Prostate gland (tissue), 2 donors: ENCODE measurements around the gene PHF23. TPM values are rescaled to one million over a fixed set of nuclear protein-coding genes. Genes with fewer than 3 reads are reported as not detected.

Experiments used
- DNase-seq: peaks from one replicate; pipeline ENCODE4 v3.0.0-alpha.2; 2019; ENCODE audit warnings: low spot score
- H3K27ac ChIP-seq, 2 donors: fragments of 200-600 bp; sonication (generic); 2 replicates each; pipeline ENCODE4 v1.5.1; 2017 to 2019
- H3K27me3 ChIP-seq: fragments of 200-600 bp; sonication (generic); replicated peaks from 2 replicates; pipeline ENCODE4 v1.5.1; 2019; ENCODE audit not compliant: insufficient read depth
- H3K36me3 ChIP-seq, 2 donors: fragments of 200-600 bp; sonication (generic); 1 replicate in 1 of 2; 2 replicates in 1 of 2; pipeline versions ENCODE4 v1.5.1 to v1.8.1; 2017 to 2019
- H3K4me1 ChIP-seq: fragments of 200-600 bp; sonication (generic); replicated peaks from 2 replicates; pipeline ENCODE4 v1.5.1; 2019
- H3K4me3 ChIP-seq, 2 donors: fragments of 200-600 bp; sonication (generic); 2 replicates each; pipeline ENCODE4 v1.5.1; 2017 to 2019
- H3K9me3 ChIP-seq: fragments of 200-600 bp; sonication (generic); 2 replicates; pipeline ENCODE4 v1.5.1; 2017
- POLR2A ChIP-seq: fragments of 450-650 bp; IDR thresholded peaks from one replicate; pipeline ENCODE4 v1.6.1; 2016; ENCODE audit warnings: antibody characterized with exemption, mild to moderate bottlenecking
- POLR2AphosphoS5 ChIP-seq: sonication (generic); formaldehyde crosslinking; IDR thresholded peaks from one replicate; pipeline ENCODE4 v1.6.1; 2017; ENCODE audit warnings: antibody characterized with exemption
- WGBS: methylation state at CpG from one replicate; pipeline ENCODE4 v1.1.5; 2018; 5-methylcytosine and 5-hydroxymethylcytosine counted together
- intact Hi-C: fragments of 100-400 bp; cut with DNase I; formaldehyde crosslinking; loops from one replicate; pipeline ENCODE4 v1.14.2; 2022
- total RNA-seq, 2 donors: library from RNA; depleted of rRNA; stranded (reverse); fragments of >200 nt; gene quantifications; one replicate each; pipeline ENCODE4 v1.1.0, GENCODE V29; 2016
- TF ChIP-seq, protein P1 (sequence below), 4 experiments: fragments of 200-600 bp in 2 of 4; fragments of 450-650 bp in 2 of 4; sonication (generic) in 2 of 4; IDR thresholded peaks; 1 replicate in 3 of 4; 2 replicates in 1 of 4; pipeline ENCODE4 v1.5.1; 2016 to 2019; ENCODE audit warnings: antibody characterized with exemption in 4 of 4, mild to moderate bottlenecking in 2 of 4, moderate library complexity in 2 of 4

Gene PHF23
- total RNA-seq, 2 donors from 2014 or later = 41.2 to 92.5 TPM

DNA sequence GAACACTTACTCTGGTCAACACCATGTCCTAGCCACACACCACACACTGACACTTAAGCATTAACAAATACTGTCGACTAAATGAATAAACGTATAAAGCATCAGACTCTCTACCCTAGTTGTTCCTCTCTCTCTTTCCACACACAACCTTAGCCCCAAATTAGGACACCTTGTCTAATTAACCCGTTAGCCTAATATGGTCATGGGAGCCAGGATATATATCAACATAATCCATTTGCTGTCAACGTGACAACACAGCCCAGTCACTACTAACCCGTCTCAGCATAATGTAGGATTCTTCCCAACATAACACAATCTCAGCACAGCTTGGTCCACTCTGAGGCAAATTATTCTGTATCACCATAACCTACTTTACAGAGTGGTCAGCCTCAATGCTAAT lies 7.1 kb downstream of the PHF23 start:
- H3K27ac ChIP-seq = peak overlapping the region in 1 of 2 donors; percentile 99
- H3K4me1 ChIP-seq = peaks cover 17% of the 10 kb centered on the region
- TF ChIP-seq POLR2AphosphoS5 (no peak), POLR2A (no peak)
- TF ChIP-seq, protein P1, sequence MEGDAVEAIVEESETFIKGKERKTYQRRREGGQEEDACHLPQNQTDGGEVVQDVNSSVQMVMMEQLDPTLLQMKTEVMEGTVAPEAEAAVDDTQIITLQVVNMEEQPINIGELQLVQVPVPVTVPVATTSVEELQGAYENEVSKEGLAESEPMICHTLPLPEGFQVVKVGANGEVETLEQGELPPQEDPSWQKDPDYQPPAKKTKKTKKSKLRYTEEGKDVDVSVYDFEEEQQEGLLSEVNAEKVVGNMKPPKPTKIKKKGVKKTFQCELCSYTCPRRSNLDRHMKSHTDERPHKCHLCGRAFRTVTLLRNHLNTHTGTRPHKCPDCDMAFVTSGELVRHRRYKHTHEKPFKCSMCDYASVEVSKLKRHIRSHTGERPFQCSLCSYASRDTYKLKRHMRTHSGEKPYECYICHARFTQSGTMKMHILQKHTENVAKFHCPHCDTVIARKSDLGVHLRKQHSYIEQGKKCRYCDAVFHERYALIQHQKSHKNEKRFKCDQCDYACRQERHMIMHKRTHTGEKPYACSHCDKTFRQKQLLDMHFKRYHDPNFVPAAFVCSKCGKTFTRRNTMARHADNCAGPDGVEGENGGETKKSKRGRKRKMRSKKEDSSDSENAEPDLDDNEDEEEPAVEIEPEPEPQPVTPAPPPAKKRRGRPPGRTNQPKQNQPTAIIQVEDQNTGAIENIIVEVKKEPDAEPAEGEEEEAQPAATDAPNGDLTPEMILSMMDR (IDR thresholded peaks at IDR 0.05) = no peak
- peaks cover 0 to 15% of the 10 kb centered on the region in 2 donors for H3K36me3 ChIP-seq
- no peaks in the 10 kb centered on the region for H3K27me3 ChIP-seq
- H3K9me3 ChIP-seq = no peaks in the 10 kb centered on the region
- peak overlapping the region in 1 of 2 donors; percentile 95 for H3K4me3 ChIP-seq
- intact Hi-C loops = loop anchor here (10.0 kb wide), 1 partner anchor 603 kb away; the partner anchor contains the start of gene KDM6B
- WGBS = 73% methylated on average over 5 of the region's 5 CpGs
- no peak for DNase-seq

DNA sequence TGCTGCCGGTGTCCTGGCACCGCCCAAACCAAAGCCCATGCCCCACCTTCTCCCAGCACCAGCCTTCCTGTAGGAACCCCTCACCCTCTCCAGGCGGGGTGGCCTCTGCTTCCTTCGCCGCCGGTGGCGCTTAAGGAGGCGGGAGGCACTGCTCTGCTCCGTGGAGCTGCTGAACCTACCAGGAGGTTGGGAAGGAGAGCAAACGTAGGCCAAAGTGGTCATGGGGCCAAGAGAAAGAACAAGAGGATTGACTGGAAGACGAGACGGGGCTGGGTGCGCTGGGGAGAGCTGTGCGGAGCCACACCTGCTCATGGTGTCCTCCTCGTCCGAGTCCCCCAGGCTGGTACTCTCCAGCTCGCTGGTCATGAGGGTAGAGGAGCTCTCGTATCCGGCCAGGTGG lies 9.8 kb downstream of the PHF23 start:
- Histone ChIP-seq H3K9me3 (no peaks in the 10 kb centered on the region), H3K27ac (peak overlapping the region; percentile 86 to 99), H3K27me3 (no peaks in the 10 kb centered on the region), H3K4me1 (peaks cover 13% of the 10 kb centered on the region), H3K36me3 (peaks cover 2 to 18% of the 10 kb centered on the region in 2 donors), H3K4me3 (no peak overlapping the region)
- no peak for TF ChIP-seq POLR2A
- no peak for DNase-seq
- 91% methylated on average over 19 of the region's 19 CpGs for WGBS
- intact Hi-C loops = no loop called here

DNA sequence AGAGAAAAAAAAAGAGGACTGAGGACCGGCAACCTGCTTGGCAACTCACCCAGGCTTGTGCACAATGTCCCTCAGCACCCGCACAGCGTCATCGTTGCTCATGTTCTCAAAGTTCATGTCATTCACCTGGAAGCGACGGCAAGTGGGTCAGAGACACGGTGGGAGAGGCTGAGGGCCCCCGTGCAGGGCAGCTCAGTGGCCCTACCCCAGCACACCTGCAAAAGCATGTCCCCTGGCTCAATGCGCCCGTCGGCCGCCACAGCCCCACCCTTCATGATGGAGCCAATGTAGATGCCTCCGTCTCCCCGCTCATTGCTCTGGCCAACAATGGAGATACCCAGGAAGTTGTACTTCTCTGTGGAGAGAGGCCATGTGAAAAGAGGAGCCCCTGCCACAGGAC lies 10.3 kb downstream of the PHF23 start:
- Histone ChIP-seq H3K27ac (peak overlapping the region; percentile 86 to 99), H3K27me3 (no peaks in the 10 kb centered on the region), H3K36me3 (peaks cover 2 to 24% of the 10 kb centered on the region in 2 donors), H3K4me3 (no peak overlapping the region), H3K4me1 (peaks cover 13% of the 10 kb centered on the region), H3K9me3 (no peaks in the 10 kb centered on the region)
- intact Hi-C loops = no loop called here
- TF ChIP-seq POLR2A = no peak
- TF ChIP-seq, protein P1 (IDR thresholded peaks at IDR 0.05) = no peak
- TF ChIP-seq POLR2AphosphoS5 = no peak
- WGBS = 85% methylated on average over 14 of the region's 14 CpGs
- no peak for DNase-seq

DNA sequence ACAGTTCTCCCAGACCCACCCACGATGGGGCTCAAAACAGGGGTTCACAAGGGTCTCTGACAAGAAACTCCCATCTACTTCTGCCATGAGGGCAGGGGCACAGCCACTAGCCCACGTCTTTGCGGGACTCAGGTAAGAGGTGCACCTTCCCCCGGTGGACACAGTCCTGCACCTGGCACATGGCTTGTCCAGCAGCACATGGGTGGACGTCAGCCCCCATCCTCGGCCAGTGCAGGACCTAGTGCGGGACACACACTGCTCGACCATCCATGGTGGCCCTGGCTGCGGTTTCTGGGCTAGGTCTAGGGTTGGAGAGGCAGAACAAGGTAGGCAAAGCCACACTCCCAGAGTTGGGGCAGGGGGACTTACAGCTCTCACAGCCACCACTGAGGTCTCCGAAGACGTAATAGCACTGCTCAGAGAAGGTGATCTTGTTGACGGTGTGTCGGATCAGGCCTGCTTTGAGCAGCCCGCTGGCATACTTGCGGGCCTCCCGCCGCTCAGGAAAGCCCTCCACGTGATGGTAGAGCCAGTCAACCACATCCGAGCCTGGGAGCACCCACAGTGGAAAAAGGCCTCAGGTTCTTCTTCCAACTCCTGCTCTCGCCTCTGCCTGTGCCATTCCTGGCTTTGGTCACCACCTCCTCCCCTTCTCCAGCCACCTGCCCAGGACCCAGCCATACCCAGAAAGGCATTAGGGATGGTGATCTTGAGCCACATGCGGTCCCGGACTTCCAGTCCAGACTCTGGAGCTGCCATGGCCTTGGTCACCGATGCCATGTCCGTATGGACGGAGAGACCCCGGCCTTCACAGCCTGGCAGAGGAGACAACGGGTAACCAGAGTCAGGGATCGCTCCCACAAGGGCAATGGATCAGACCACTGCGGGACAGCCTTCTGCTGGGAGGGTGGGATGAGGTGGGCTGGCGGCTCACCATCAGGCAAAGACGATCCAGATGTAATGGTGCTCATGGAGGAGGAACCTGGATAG lies 12.2 kb downstream of the PHF23 start:
- H3K4me1 ChIP-seq = peaks cover 13% of the 10 kb centered on the region
- TF ChIP-seq, protein P1 (IDR thresholded peaks at IDR 0.05) = no peak
- TF ChIP-seq POLR2A (no peak), POLR2AphosphoS5 (no peak)
- 94% methylated on average over 27 of the region's 31 CpGs for WGBS
- no peaks in the 10 kb centered on the region for H3K9me3 ChIP-seq
- intact Hi-C loops = no loop called here
- H3K27ac ChIP-seq = peak overlapping the region; percentile 86 to 99
- DNase-seq = no peak
- H3K4me3 ChIP-seq = no peak overlapping the region
- no peaks in the 10 kb centered on the region for H3K27me3 ChIP-seq
- H3K36me3 ChIP-seq = peaks cover 2 to 35% of the 10 kb centered on the region in 2 donors

DNA sequence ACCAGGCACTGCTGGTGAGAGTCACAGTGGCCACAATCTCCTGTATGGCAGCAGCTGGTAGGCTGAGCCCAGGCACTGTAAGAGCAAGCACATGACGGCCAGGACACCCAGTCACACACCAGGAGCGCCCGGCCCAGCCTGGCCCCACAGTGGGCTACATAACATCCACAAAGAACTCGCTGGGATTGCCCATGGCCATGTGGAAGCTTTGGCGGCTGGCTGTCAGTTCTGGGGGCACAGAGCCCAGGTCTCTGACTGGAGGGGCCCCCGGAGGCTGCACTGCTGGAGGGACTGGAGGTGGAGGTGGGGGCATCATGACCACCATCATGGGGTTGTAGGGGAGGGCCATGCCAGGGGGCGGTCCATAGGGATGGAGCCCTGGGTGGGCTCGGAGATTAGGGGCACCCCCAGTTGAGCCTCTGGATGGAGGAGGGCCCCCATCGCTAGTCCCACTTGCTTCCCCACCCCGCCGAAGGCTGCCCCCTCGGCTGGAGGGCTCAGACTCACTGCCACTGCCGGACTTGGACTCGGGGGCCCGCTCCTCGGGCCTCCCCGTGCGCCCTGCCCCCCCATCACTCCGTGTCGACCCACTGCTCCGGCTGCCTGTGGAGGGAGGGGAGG lies 13.4 kb downstream of the PHF23 start:
- no peaks in the 10 kb centered on the region for H3K9me3 ChIP-seq
- peaks cover 2 to 35% of the 10 kb centered on the region in 2 donors for H3K36me3 ChIP-seq

More for the DNA sequence above, 13.4 kb downstream of the PHF23 start:
- intact Hi-C loops = no loop called here
- Histone ChIP-seq H3K27ac (peak overlapping the region; percentile 57 to 99), H3K4me1 (peaks cover 20% of the 10 kb centered on the region), H3K4me3 (no peak overlapping the region), H3K27me3 (no peaks in the 10 kb centered on the region)
- no peak for TF ChIP-seq POLR2A
- TF ChIP-seq, protein P1 (IDR thresholded peaks at IDR 0.05) = no peak
- no peak for TF ChIP-seq POLR2AphosphoS5
- WGBS = 69% methylated on average over 21 of the region's 21 CpGs
- DNase-seq = no peak
